CD4-positive, alpha-beta T cell treated with Interleukin-21 for 1 hour (primary cell): ENCODE data around the gene PCDHGA8.
A peak's percentile ranks its signal among the peaks of the same experiment; 100 is the strongest.
"Not testable (repeated sequence)": the region's sequence is repeated elsewhere in the genome, so short reads cannot be mapped to it uniquely, and the experiment has no call there.

ENCODE experiments used
- DNase-seq: peaks from one replicate; pipeline ENCODE4 v3.0.0-alpha.2; 2020

Gene PCDHGA8

GRCh38 chr5:141403387-141403786 lies 11.0 kb downstream of the PCDHGA8 start:
- no peak for DNase-seq

GRCh38 chr5:141407790-141408505 lies 15.5 kb downstream of the PCDHGA8 start, which contains the start of gene PCDHGB6:
Gene PCDHGB6 (plus strand): TSS chr5:141408021. CDS start chr5:141408203, 182 bp downstream.
- peak; percentile 47 for DNase-seq

GRCh38 chr5:141409598-141410306 lies 17.3 kb downstream of the PCDHGA8 start:
- DNase-seq: no peak

- no peak for DNase-seq
Measured at GRCh38 chr5:141411575-141411974, 19.1 kb downstream of the PCDHGA8 start.

GRCh38 chr5:141412854-141413539 lies 20.6 kb downstream of the PCDHGA8 start, which contains the start of gene PCDHGA10:
Gene PCDHGA10 (plus strand): TSS chr5:141412987. CDS start chr5:141413176, 189 bp downstream.
- DNase-seq: peak; percentile 63

- DNase-seq: no peak
Measured at GRCh38 chr5:141413540-141414069, 21.2 kb downstream of the PCDHGA8 start.

GRCh38 chr5:141414548-141415274 lies 22.3 kb downstream of the PCDHGA8 start:
- DNase-seq: not testable (repeated sequence)

- not testable (repeated sequence) for DNase-seq
Measured at GRCh38 chr5:141415275-141415618, 22.8 kb downstream of the PCDHGA8 start.

- peak; percentile 49 for DNase-seq
Measured at GRCh38 chr5:141417494-141418172, 25.2 kb downstream of the PCDHGA8 start, which contains the start of gene PCDHGB7. Gene PCDHGB7 (plus strand): TSS chr5:141417677. CDS start chr5:141417860, 183 bp downstream.

GRCh38 chr5:141419074-141419880 lies 26.8 kb downstream of the PCDHGA8 start:
- no peak for DNase-seq

GRCh38 chr5:141420855-141421488 lies 28.5 kb downstream of the PCDHGA8 start, which contains the start of gene PCDHGA11:
Gene PCDHGA11 (plus strand): TSS chr5:141421051. CDS start chr5:141421228, 177 bp downstream.
- peak; percentile 51 for DNase-seq

GRCh38 chr5:141421489-141421855 lies 29.0 kb downstream of the PCDHGA8 start:
- no peak for DNase-seq

GRCh38 chr5:141422742-141423291 lies 30.4 kb downstream of the PCDHGA8 start:
- DNase-seq: no peak

- no peak for DNase-seq
Measured at GRCh38 chr5:141427783-141428426, 35.5 kb downstream of the PCDHGA8 start.

- DNase-seq: no peak
Measured at GRCh38 chr5:141430332-141431113, 38.1 kb downstream of the PCDHGA8 start, which contains the start of gene PCDHGA12. Gene PCDHGA12 (plus strand): TSS chr5:141430507. CDS start chr5:141430760, 253 bp downstream.

GRCh38 chr5:141431286-141431685 lies 38.9 kb downstream of the PCDHGA8 start:
- DNase-seq: no peak

GRCh38 chr5:141432308-141432707 lies 39.9 kb downstream of the PCDHGA8 start:
- not testable (repeated sequence) for DNase-seq

GRCh38 chr5:141432726-141433125 lies 40.3 kb downstream of the PCDHGA8 start:
- not testable (repeated sequence) for DNase-seq
